T47D (cell line): ENCODE results near the gene ITPKA.

Source experiments
- DNase-seq, 2 experiments: peaks; one replicate each; pipeline versions ENCODE4 v3.0.0 to v3.0.0-alpha.2; 2011 to 2012; ENCODE audit warnings: low read depth in 1 of 2, low spot score in 1 of 2
- JUND ChIP-seq: IDR thresholded peaks from 2 replicates; pipeline ENCODE4 v1.6.1; 2012; ENCODE audit warnings: low read depth
- in situ Hi-C: cut with HindIII; loops from 2 replicates; pipeline ENCODE4 v1.10.0; 2016; ENCODE audit warnings: low sequenced_read_pairs, low pct_unique_long_range_greater_than_20kb

ITPKA gene

GRCh38 chr15:41521614-41522013 lies 27.9 kb downstream of the ITPKA start:
- no peak for DNase-seq
- TF ChIP-seq JUND = no peak
- in situ Hi-C loops = no loop called here

- in situ Hi-C loops = no loop called here
Measured at GRCh38 chr15:41523097-41523496, 29.4 kb downstream of the ITPKA start.

DNA sequence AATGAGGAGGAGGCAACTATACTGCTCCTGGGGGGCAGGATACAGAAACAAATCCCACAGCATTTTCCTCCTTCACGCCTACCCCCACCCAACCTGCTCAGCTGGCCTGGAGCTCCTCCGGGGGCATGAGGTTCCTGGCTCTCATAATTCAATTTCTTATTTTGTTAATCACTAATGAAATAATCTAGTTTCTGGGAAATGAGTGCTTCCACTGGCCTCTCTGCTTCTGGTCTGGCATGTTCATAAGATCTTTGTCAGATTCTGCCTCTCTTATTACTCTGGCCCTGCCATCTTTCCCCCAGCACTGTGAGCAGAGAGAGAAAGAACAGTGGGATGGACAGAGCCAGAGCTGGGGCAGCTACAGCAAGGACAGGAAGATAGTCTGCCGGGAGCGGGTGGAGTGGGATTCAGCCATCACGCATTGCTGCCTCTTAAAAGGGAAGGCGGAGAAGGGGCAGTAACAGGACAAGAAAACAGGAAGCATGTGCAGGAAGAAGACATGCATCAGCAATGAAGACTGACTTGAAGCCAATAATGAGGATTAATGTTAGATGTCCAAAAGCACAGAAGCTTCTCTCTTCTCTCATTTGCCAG lies 36.8 kb downstream of the ITPKA start:
- no peak for DNase-seq
- no peak for TF ChIP-seq JUND
- in situ Hi-C loops = no loop called here

More at GRCh38 chr15:41523097-41523496, 29.4 kb downstream of the ITPKA start:
- DNase-seq = no peak
- no peak for TF ChIP-seq JUND

GRCh38 chr15:41535544-41535943 lies 41.9 kb downstream of the ITPKA start:
- no peak for TF ChIP-seq JUND
- in situ Hi-C loops = no loop called here
- no peak for DNase-seq

DNA sequence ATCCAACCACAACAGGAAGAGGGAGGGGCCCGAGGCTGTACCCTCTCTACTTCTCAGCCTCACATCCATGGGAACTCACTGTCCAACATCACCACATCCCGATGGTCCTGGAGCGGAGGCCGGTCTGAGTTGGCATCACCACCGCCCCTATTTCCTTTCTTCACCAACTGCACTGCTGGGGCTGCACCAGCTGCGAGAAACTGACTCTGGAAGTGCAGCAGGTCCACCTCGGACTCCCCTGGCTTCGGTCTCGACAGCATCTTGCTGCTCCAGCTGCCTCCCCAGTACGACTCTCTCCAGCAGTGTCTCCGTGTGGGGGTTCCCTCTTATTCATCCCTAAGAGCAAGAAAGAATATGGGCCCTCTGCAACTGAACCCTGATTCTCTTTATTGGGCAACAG lies 43.2 kb downstream of the ITPKA start:
- no peak for TF ChIP-seq JUND
- in situ Hi-C loops = no loop called here
- no peak for DNase-seq

DNA sequence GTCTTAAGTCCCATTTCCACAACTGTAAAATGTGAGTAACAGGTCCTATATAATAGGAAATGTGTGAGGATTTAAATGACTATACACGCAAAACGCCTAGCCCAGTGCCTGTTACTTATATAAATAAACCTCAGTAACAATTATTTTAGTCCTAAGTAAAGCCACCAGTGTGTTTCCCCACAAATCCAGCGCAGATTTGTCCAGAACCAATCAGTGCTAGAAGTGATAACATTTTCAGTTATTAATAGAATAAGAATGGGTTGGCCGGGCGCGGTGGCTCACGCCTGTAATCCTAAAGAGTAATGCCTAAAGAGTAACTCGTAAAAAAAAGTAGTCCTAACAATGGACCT lies 49.8 kb downstream of the ITPKA start:
- no peak for DNase-seq
- no peak for TF ChIP-seq JUND
- in situ Hi-C loops = no loop called here

GRCh38 chr15:41544650-41545015 lies 51.0 kb downstream of the ITPKA start:
- in situ Hi-C loops = no loop called here
- DNase-seq = no peak
- no peak for TF ChIP-seq JUND

GRCh38 chr15:41545218-41545617 lies 51.5 kb downstream of the ITPKA start:
- no peak for TF ChIP-seq JUND
- in situ Hi-C loops = no loop called here
- no peak for DNase-seq

DNA sequence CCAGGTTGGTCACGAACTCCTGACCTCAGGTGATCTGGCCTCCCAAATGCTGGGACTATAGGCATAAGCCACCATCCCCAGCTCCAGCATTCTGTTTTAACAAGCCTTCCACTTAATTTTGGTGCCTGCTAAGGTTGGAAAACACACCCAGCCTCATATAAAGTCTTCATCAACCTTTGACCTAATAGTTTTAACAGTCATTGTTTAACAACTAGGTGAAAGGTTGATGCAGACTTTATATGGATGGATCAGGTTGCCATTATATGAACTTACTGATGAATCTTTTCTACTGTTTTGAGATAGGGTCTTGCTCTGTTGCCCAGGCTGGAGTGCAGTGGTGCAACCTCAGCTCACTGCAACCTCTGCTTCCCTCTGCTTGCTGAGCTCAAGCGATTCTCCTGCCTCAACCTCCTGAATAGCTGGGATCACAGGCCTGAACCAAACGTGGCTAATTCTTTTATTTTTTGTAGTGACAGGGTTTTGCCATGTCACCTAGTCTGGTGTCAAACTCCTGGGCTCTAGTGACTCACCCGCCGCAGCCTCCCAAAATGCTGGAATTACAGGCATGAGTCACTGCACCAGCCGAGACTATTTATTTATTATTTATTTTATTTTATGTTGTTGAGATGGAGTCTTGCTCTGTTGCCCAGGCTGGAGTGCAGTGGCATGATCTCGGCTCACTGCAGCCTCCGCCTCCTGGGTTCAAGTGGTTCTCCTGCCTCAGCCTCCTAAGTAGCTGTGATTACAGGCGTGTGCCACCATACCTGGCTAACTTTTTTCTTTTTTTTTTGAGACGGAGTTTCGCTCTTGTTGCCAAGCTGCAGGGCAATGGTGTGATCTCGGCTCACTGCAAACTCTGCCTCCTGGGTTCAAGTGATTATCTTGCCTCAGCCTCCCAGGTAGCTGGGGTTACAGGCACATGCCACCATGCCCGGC lies 53.4 kb downstream of the ITPKA start:
- no peak for DNase-seq
- no peak for TF ChIP-seq JUND
- in situ Hi-C loops = no loop called here

GRCh38 chr15:41550066-41550775 lies 56.5 kb downstream of the ITPKA start:
- in situ Hi-C loops = no loop called here
- no peak for DNase-seq
- no peak for TF ChIP-seq JUND
